Activated naive CD4-positive, alpha-beta T cell treated with anti-CD3 and anti-CD28 coated beads for 36 hours (primary cell): ENCODE results near the gene OR10K1. TPM values are rescaled to one million over a fixed set of nuclear protein-coding genes. Genes with fewer than 3 reads are reported as not detected.
"Not testable (repeated sequence)": the region's sequence is repeated elsewhere in the genome, so short reads cannot be mapped to it uniquely, and the experiment has no call there.

Source experiments
- CTCF ChIA-PET: fragments of 350-600 bp; sonication (Branson Sonifier 250); formaldehyde crosslinking; loops from one replicate; lab custom pipeline; 2021; ENCODE audit warnings: antibody characterized with exemption; lab: Charles Lee
- DNase-seq: peaks from one replicate; pipeline ENCODE4 v3.0.0-alpha.2; 2020
- H3K27ac Mint-ChIP-seq: one replicate; pipeline ENCODE4 v1.8.0; 2021; ENCODE audit warnings: mild to moderate bottlenecking, mixed read lengths
- H3K27me3 Mint-ChIP-seq: one replicate; pipeline ENCODE4 v1.8.0; 2021; ENCODE audit warnings: low read depth, mixed read lengths
- H3K36me3 Mint-ChIP-seq: one replicate; pipeline ENCODE4 v1.8.0; 2021; ENCODE audit warnings: low read depth, mixed read lengths
- H3K4me1 Mint-ChIP-seq: one replicate; pipeline ENCODE4 v1.8.0; 2021; ENCODE audit warnings: low read depth, mixed read lengths
- H3K4me3 Mint-ChIP-seq: one replicate; pipeline ENCODE4 v1.8.0; 2021; ENCODE audit warnings: mild to moderate bottlenecking, moderate library complexity, mixed read lengths
- H3K9me3 Mint-ChIP-seq: one replicate; pipeline ENCODE4 v1.8.0; 2021; ENCODE audit warnings: mixed read lengths
- intact Hi-C: fragments of 100-400 bp; cut with micrococcal nuclease; formaldehyde crosslinking; loops from one replicate; pipeline ENCODE4 v1.15.1; 2023
- total RNA-seq, 2 experiments: library from RNA; stranded (reverse); gene quantifications; one replicate each; pipeline ENCODE4 v1.2.3, GENCODE V29; 2021

Gene OR10K1, protein sequence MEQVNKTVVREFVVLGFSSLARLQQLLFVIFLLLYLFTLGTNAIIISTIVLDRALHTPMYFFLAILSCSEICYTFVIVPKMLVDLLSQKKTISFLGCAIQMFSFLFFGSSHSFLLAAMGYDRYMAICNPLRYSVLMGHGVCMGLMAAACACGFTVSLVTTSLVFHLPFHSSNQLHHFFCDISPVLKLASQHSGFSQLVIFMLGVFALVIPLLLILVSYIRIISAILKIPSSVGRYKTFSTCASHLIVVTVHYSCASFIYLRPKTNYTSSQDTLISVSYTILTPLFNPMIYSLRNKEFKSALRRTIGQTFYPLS
- total RNA-seq: not detected

DNA sequence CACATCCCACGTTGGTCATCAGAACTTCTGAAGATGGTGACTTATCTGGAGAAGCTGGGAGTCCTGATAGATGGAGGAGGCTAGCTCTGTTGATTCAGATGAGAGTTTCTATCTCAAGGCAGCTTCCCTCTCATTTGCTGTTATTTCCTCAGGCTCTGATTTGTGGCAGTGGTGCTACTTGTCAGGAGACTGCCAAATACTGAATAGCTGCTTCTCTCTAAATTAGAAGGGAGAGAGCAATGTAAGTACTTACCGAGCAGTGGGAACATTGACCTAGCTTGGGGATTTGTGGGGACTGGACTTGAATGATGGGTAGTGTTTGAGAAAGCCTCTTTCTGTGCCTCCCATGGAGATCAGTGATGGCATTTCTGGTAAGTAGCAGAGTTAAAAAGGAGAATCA lies at the start of gene OR10K1:
Gene OR10K1 (plus strand): TSS at position 301 of the 400 bp plus-strand sequence. CDS start 3,728 bp downstream, outside the sequence.
- no peaks in the 10 kb centered on the region for H3K4me1 Mint-ChIP-seq
- H3K36me3 Mint-ChIP-seq: no peaks in the 10 kb centered on the region
- CTCF ChIA-PET: no interaction called here
- H3K9me3 Mint-ChIP-seq: no peaks in the 10 kb centered on the region
- H3K4me3 Mint-ChIP-seq: no peak within 1 kb of the TSS
- peaks cover 7% of the 10 kb centered on the region for H3K27me3 Mint-ChIP-seq
- no peak for DNase-seq
- no peak within 1 kb of the TSS for H3K27ac Mint-ChIP-seq
- intact Hi-C loops: no loop called here

DNA sequence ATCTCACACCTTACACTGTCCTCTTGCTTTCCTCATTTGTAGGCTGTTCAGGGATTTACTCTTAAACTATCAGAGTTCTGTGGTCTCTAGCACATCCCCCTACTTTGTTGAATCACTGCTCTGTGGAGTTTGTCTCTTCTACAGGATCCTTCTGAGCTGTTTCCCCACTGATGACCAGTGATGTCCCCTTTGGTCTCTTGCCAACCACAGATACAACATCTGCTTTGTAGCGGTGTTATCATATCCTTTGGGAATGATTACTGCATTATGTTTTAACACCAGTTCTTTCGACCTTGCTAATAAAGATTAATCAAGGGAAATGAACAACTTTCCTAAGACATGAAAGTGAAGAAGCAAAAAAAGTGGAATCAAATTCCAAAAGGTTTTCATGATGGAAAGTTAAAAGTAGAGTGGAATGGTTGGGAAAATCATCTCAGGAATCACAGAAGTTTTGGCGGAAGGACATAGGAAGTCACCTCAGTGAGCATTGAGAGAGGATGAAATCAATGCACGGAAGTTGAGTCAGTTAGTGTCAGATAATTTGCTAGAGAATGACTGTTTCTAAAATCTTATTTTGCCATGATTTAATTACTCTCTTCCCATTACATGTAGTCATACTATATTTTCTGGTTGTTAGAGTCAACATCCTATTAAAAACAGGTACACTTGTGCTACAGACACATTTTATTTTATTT lies 46.8 kb upstream of the OR10K1 start:
- intact Hi-C loops: no loop called here
- no peaks in the 10 kb centered on the region for H3K4me1 Mint-ChIP-seq
- H3K36me3 Mint-ChIP-seq: no peaks in the 10 kb centered on the region
- H3K4me3 Mint-ChIP-seq: no peak overlapping the region
- H3K9me3 Mint-ChIP-seq: no peaks in the 10 kb centered on the region
- CTCF ChIA-PET: no interaction called here
- no peak overlapping the region for H3K27ac Mint-ChIP-seq
- no peaks in the 10 kb centered on the region for H3K27me3 Mint-ChIP-seq
- no peak for DNase-seq

DNA sequence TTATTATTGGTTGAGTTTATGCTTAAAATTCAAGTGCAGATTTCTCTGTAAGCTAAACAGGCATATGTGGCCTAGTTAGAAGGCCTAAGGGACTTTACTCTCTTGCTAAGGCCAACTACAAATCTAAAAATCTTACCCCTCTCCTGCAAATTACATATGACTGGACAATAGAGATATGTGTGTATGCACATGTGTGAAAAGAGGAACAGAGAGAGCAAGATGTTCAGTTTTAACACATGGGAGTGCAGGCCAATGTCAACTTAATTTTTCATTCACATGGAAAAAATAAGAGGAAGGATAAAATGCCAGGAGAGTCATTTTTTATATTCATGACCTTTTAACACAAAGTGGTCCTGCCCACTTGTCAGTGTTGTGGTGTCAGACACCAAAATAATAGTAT lies 44.0 kb upstream of the OR10K1 start:
- CTCF ChIA-PET: no interaction called here
- no peaks in the 10 kb centered on the region for H3K36me3 Mint-ChIP-seq
- no peaks in the 10 kb centered on the region for H3K4me1 Mint-ChIP-seq
- no peaks in the 10 kb centered on the region for H3K27me3 Mint-ChIP-seq
- H3K9me3 Mint-ChIP-seq: no peaks in the 10 kb centered on the region
- intact Hi-C loops: no loop called here
- no peak overlapping the region for H3K27ac Mint-ChIP-seq
- no peak for DNase-seq
- no peak overlapping the region for H3K4me3 Mint-ChIP-seq

DNA sequence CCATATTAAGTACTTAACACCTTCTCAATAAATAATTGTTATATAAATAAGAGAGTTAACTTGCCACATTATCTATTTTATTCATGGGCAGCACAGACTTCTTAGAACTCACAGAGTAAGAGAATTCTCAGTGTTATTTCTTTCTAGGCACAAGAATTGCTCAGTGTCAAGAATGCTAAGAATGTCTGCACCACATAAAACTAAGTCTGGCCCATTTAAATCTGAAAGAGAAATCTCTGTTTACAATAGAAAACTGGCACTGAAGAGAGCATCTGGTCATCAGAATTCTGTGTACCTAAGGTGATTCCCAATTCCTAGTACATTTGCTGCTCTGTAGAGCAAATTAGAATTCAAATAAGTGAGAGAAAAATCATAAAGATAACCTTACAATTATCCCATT lies 39.4 kb upstream of the OR10K1 start:
- no peak for DNase-seq
- CTCF ChIA-PET: no interaction called here
- no peaks in the 10 kb centered on the region for H3K4me1 Mint-ChIP-seq
- H3K36me3 Mint-ChIP-seq: no peaks in the 10 kb centered on the region
- no peaks in the 10 kb centered on the region for H3K27me3 Mint-ChIP-seq
- H3K9me3 Mint-ChIP-seq: no peaks in the 10 kb centered on the region
- intact Hi-C loops: no loop called here
- no peak overlapping the region for H3K4me3 Mint-ChIP-seq
- no peak overlapping the region for H3K27ac Mint-ChIP-seq

DNA sequence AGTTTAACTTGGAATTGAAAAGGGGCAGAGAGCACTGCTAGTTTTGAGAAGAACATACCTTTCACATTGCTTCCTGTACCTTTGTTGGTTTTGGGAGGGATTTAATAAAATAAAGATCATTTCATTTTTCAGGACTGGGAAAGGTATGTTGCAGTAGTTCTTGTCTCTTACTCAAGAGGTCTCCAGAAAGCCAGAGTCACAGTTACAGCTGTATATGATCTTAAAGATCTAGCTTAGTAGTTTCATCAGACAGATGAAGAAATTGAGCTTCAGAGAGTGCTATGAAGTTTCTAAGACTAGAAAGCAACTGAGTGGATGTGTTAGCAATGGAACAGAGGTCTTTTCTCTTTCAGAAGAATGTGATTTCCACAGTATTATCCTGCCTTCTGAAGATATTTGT lies 36.6 kb upstream of the OR10K1 start:
- Mint-ChIP-seq H3K4me3 (no peak overlapping the region), H3K27me3 (peaks cover 4% of the 10 kb centered on the region), H3K27ac (no peak overlapping the region), H3K36me3 (peaks cover 1% of the 10 kb centered on the region), H3K4me1 (no peaks in the 10 kb centered on the region), H3K9me3 (peaks cover 3% of the 10 kb centered on the region)
- DNase-seq: no peak
- intact Hi-C loops: no loop called here
- CTCF ChIA-PET: no interaction called here

DNA sequence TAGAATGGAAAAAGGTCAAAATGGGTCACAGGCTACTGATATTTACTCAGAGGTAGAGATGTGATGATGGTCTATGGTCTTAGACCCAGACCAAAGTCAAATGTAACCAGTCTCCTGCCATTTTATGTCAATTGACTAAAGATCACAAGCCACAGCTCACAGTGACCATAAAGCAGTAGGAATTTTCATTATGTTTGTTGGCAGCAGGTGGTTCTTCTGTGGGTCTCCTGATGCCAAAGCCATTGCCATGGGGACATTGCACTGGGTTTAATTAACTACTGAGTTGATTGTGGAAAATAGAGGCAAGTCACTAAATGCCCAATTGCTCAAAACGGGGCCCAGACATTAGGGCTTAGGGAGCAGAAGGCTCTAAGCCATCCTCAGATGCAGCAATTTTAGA lies 35.5 kb upstream of the OR10K1 start, which contains the start of gene OR10K2:
Gene OR10K2 (minus strand): TSS at position 101 of the 400 bp plus-strand sequence. CDS start 5,371 bp downstream, outside the sequence.
- Mint-ChIP-seq H3K4me3 (no peak within 1 kb of the TSS), H3K36me3 (peaks cover 2% of the 10 kb centered on the region), H3K27me3 (peaks cover 6% of the 10 kb centered on the region), H3K4me1 (no peaks in the 10 kb centered on the region), H3K9me3 (peaks cover 3% of the 10 kb centered on the region), H3K27ac (no peak within 1 kb of the TSS)
- CTCF ChIA-PET: no interaction called here
- intact Hi-C loops: no loop called here
- DNase-seq: no peak

DNA sequence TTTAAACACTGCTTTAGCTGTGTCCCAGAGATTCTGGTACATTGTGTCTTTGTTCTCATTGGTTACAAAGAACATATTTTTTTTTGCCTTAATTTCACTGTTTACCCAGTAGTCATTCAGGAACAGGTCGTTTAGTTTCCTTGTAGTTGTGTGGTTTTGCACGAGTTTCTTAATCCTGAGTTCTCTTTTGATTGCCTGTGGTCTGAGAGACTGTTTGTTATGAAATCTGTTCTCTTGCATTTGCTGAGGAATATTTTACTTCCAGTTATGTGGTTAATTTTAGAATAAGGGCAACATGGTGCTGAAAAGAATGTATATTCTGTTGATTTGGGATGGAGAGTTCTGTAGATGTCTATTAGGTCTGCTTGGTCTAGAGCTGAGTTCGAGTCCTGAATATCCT lies 31.5 kb upstream of the OR10K1 start:
- CTCF ChIA-PET, H3K36me3 Mint-ChIP-seq, H3K27ac Mint-ChIP-seq, H3K4me1 Mint-ChIP-seq, DNase-seq, intact Hi-C loops, H3K9me3 Mint-ChIP-seq, H3K4me3 Mint-ChIP-seq: not testable (repeated sequence)
- H3K27me3 Mint-ChIP-seq: peaks cover 24% of the 10 kb centered on the region

DNA sequence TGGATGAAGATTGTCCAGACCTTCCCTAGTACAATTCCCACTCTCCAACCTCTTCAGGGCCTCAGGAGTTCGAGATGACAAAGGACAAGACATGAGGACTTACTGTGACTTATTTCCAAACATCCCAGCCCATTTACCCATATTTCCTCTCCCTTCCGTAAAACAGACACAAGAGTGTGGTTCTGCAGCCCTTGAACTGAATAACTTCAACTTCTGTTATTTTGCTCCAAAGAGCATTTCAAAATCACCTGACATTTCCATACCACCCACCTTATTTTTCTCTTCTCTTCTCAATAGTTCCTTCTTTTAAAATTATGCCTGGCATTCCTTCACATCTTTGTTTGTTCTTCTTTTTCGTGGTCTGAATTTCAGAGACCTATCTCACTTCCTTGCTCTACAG lies 26.9 kb upstream of the OR10K1 start:
- peaks cover 5% of the 10 kb centered on the region for H3K9me3 Mint-ChIP-seq
- H3K27ac Mint-ChIP-seq: no peak overlapping the region
- H3K36me3 Mint-ChIP-seq: peaks cover 3% of the 10 kb centered on the region
- H3K27me3 Mint-ChIP-seq: peaks cover 31% of the 10 kb centered on the region
- no peak for DNase-seq
- CTCF ChIA-PET: no interaction called here
- intact Hi-C loops: no loop called here
- no peaks in the 10 kb centered on the region for H3K4me1 Mint-ChIP-seq
- no peak overlapping the region for H3K4me3 Mint-ChIP-seq

DNA sequence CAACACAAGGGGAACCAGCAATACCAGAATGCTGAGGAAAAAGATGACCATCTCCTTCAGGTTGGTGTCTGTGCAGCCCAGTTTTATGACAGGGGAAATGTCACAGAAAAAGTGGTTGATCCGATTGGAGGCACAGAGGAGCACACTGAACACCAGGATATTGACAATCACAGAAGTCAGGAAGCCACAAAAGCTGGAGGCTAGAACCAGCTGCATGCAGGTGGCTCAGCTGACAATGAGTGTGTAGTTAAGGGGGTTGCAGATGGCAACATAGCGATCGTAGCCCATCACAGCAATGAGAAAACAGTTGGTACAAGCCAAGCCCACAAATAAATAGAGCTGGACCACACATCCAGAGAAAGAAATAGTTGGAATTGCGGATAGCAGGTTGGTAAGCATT lies 16.3 kb upstream of the OR10K1 start:
- no peak overlapping the region for H3K27ac Mint-ChIP-seq
- H3K9me3 Mint-ChIP-seq: no peaks in the 10 kb centered on the region
- no peak for DNase-seq
- CTCF ChIA-PET: no interaction called here
- H3K27me3 Mint-ChIP-seq: peaks cover 14% of the 10 kb centered on the region
- H3K4me3 Mint-ChIP-seq: no peak overlapping the region
- H3K36me3 Mint-ChIP-seq: no peaks in the 10 kb centered on the region
- no peaks in the 10 kb centered on the region for H3K4me1 Mint-ChIP-seq
- intact Hi-C loops: no loop called here

DNA sequence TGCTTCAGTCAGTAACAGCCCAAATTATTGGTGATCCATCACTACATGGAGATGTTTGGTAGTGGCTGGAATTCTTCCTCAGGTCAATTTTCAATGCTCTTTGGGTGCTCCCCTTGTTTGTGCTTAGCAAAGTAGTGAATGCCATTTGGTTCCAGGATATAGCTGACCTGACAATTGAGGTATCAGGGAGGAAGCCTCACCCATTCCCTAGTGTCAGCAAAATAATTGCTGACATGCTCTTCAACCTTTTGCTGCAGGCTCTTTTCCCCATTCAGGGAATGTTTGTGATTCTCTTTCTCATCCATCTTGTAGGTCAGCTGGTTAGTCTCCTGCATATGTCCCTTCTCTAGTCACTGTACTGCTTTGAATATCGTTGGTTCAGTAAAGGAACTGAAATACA lies 7.1 kb upstream of the OR10K1 start:
- Mint-ChIP-seq H3K4me3 (no peak overlapping the region), H3K36me3 (no peaks in the 10 kb centered on the region), H3K4me1 (no peaks in the 10 kb centered on the region), H3K9me3 (peaks cover 4% of the 10 kb centered on the region), H3K27ac (no peak overlapping the region), H3K27me3 (peaks cover 21% of the 10 kb centered on the region)
- DNase-seq: no peak
- intact Hi-C loops: no loop called here
- CTCF ChIA-PET: no interaction called here

DNA sequence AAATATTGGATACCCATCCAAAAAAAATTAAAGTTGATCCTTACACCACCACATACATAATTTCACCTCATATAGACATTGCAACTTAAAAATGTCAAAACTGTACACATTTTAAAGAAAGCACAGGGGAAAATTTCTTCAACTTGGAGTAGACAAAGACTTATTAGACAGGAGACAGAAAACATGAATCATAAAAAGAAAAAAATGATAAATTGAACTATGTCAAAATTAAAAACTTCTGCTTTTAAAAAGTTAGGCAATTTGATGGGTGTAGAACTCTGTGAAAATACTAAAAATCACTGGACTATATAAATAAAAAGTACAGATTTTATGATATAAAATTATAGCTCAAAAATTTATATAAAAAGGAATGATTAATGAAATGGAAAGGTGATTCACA lies 4.4 kb upstream of the OR10K1 start:
- CTCF ChIA-PET: no interaction called here
- intact Hi-C loops: no loop called here
- Mint-ChIP-seq H3K27me3 (peaks cover 18% of the 10 kb centered on the region), H3K9me3 (peaks cover 2% of the 10 kb centered on the region), H3K4me1 (no peaks in the 10 kb centered on the region), H3K27ac (no peak overlapping the region), H3K36me3 (no peaks in the 10 kb centered on the region), H3K4me3 (no peak overlapping the region)
- DNase-seq: no peak

DNA sequence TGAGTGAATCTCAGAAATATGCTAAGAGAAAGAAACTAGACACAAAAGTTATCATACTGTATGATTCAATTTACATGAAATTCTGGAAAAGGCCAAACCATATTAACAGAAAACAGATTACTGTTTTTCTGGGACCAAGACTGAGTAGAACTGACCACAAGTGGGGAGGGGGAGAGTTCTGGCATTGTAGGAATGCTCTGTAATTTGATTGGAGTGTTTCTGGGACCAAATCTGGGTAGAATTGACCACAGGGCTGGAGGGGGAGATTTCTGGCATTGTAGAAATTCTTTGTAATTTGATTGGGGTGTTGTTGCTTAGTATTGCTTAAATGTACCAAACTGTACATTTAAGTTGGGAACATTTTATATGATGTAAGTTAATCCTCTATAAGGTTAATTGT lies 3.4 kb upstream of the OR10K1 start:
- intact Hi-C loops: no loop called here
- Mint-ChIP-seq H3K4me1 (no peaks in the 10 kb centered on the region), H3K27ac (no peak overlapping the region), H3K4me3 (no peak overlapping the region), H3K9me3 (no peaks in the 10 kb centered on the region), H3K36me3 (no peaks in the 10 kb centered on the region), H3K27me3 (peaks cover 18% of the 10 kb centered on the region)
- CTCF ChIA-PET: no interaction called here
- no peak for DNase-seq

DNA sequence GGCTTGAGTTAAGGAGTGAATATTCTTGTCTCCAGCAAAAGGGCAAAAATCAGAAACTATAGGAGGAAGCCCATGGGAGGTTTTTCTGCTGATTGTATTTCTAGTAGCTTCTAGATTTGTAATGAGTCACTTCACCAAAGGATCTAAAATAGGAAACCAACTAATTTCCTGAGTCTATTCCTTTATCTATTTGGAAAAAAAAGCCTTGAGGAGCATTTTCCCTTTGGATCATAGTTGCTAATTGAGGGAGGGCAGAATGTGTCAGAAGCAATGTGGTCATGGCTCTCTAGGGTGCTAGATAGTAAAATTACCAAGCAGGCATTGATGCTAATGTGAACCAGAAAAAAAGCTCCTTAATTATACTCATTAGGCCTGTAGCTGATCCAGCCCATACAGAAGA lies 10.3 kb downstream of the OR10K1 start, which contains the start of gene OR10R2:
Gene OR10R2 (plus strand): TSS at position 301 of the 400 bp plus-strand sequence. CDS start 106 bp downstream, outside the sequence.
- no peak for DNase-seq
- H3K36me3 Mint-ChIP-seq: no peaks in the 10 kb centered on the region

More for the DNA sequence above, 10.3 kb downstream of the OR10K1 start, which contains the start of gene OR10R2:
- Mint-ChIP-seq H3K4me3 (no peak within 1 kb of the TSS), H3K27ac (no peak within 1 kb of the TSS), H3K9me3 (no peaks in the 10 kb centered on the region), H3K4me1 (no peaks in the 10 kb centered on the region), H3K27me3 (peaks cover 19% of the 10 kb centered on the region)
- CTCF ChIA-PET: no interaction called here
- intact Hi-C loops: no loop called here
